ENCODE results near the gene BPIFB6. TPM values are rescaled to one million over a fixed set of nuclear protein-coding genes. Genes with fewer than 3 reads are reported as not detected.
A peak's percentile ranks its signal among the peaks of the same experiment; 100 is the strongest.

The BPIFB6 gene
- total RNA-seq, 1 experiment from 2014 or later: not detected

GRCh38 chr20:33059741-33060390, 28.4 kb downstream of the BPIFB6 start:
- DNase-seq (ENCODE audit: low spot score): no peak

- DNase-seq (ENCODE audit: low spot score): no peak
These were observed 30.2 kb downstream of the BPIFB6 start for GRCh38 chr20:33061658-33062028.

- DNase-seq (ENCODE audit: low spot score): no peak
These were observed 30.8 kb downstream of the BPIFB6 start for GRCh38 chr20:33062105-33062824.

- DNase-seq (ENCODE audit: low spot score): no peak
These were observed 31.3 kb downstream of the BPIFB6 start for GRCh38 chr20:33062825-33063149.

- no peak for DNase-seq (ENCODE audit: low spot score)
These were observed 31.8 kb downstream of the BPIFB6 start for GRCh38 chr20:33063271-33063670.

- no peak for DNase-seq (ENCODE audit: low spot score)
These were observed 33.3 kb downstream of the BPIFB6 start for GRCh38 chr20:33064572-33065287.

GRCh38 chr20:33065785-33066184, 34.3 kb downstream of the BPIFB6 start:
- DNase-seq (ENCODE audit: low spot score): no peak

GRCh38 chr20:33067806-33068205, 36.4 kb downstream of the BPIFB6 start:
- DNase-seq (ENCODE audit: low spot score): no peak

- DNase-seq (ENCODE audit: low spot score): no peak
These were observed 36.9 kb downstream of the BPIFB6 start for GRCh38 chr20:33068251-33068939.

- DNase-seq (ENCODE audit: low spot score): no peak
These were observed 38.2 kb downstream of the BPIFB6 start for GRCh38 chr20:33069673-33070072.

- DNase-seq (ENCODE audit: low spot score): no peak
These were observed 38.9 kb downstream of the BPIFB6 start for GRCh38 chr20:33070111-33071053.

GRCh38 chr20:33071198-33071597, 39.8 kb downstream of the BPIFB6 start:
- DNase-seq (ENCODE audit: low spot score): no peak

- no peak for DNase-seq (ENCODE audit: low spot score)
These were observed 40.9 kb downstream of the BPIFB6 start for GRCh38 chr20:33072362-33072761.

GRCh38 chr20:33072813-33073212, 41.4 kb downstream of the BPIFB6 start:
- no peak for DNase-seq (ENCODE audit: low spot score)

GRCh38 chr20:33074675-33075074, 43.2 kb downstream of the BPIFB6 start:
- no peak for DNase-seq (ENCODE audit: low spot score)

- DNase-seq (ENCODE audit: low spot score): no peak
These were observed 43.8 kb downstream of the BPIFB6 start for GRCh38 chr20:33075281-33075680.

- peak; percentile 41 for DNase-seq (ENCODE audit: low spot score)
These were observed 45.4 kb downstream of the BPIFB6 start for GRCh38 chr20:33076662-33077372.

- DNase-seq (ENCODE audit: low spot score): no peak
These were observed 47.8 kb downstream of the BPIFB6 start, which contains the start of gene BPIFB4 for GRCh38 chr20:33079259-33079658. Gene BPIFB4 (plus strand): TSS chr20:33079643. CDS start chr20:33081527, 1,884 bp downstream.

- DNase-seq (ENCODE audit: low spot score): no peak
These were observed 50.1 kb downstream of the BPIFB6 start for GRCh38 chr20:33081411-33082154.

- no peak for DNase-seq (ENCODE audit: low spot score)
These were observed 51.1 kb downstream of the BPIFB6 start for GRCh38 chr20:33082546-33082945.
